ENCODE measurements around the gene ARL11. TPM values are rescaled to one million over a fixed set of nuclear protein-coding genes. Genes with fewer than 3 reads are reported as not detected.
"Not testable (repeated sequence)": the region's sequence is repeated elsewhere in the genome, so short reads cannot be mapped to it uniquely, and the experiment has no call there.

Gene ARL11
- total RNA-seq, 2 experiments from 2014 or later, result 0.11 to 0.14 TPM

DNA sequence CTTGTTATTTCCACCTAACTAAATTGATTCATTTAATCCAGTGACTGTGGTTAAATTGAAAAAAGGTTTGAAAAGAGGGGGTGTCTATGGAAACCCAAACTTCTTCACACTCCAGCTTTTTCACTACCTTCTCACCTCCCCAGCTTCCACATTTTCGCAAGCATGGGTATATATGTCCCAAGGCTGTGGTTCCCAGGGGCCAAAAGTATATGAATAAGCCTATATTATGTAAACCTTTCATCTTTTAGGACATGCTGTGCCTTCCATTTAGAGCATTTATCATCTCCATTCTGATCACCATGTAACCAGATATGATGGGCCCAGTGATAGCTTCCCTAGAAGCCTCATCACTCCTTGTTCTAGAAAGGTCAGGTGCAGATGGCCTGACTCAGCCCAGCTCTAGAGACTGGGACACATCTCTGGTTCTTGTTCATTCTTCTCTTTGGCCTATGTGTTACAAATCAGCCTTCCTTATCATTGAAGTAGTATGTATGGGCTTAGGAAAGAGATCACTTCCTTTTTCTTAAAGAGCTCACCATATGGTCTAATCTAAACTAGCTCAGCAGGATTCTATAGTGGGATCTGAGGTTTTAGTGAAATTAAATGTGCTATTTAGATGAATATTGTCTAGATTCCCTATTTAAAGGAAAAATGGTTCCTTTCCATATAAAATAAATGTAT, 19.5 kb upstream of the ARL11 start:
- H3K27ac Mint-ChIP-seq, result no peak overlapping the region
- intact Hi-C loops (cut with DNase I, micrococcal nuclease), result loop anchor here (5.0 kb wide), 1 partner anchor 366 kb away; no protein-coding TSS in a partner anchor

DNA sequence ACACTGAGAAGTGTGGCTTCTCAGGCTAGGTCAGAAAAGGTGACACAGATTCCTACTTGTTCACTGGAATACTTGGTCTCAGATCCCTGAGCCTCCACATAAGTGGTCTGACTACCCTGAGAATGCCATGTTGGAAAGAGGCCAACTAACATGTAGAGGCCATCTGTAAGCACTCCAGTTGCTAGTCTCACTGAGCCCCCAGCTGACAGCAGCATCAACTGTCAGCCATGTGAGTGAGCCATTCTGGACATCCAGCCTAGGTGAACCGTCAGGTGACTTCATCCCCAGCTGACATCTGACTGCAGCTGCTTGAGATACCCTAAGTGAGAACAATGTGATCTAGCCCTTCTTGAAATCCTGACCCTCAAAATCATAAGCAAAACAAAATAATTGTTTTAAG, 18.1 kb upstream of the ARL11 start:
- Histone ChIP-seq H3K27me3 (ENCODE audit: control insufficient read depth in 1 of 2, insufficient read depth in 2 of 2, low read length in 2 of 2) (no peaks in the 10 kb centered on the region), H3K36me3 (ENCODE audit: insufficient read depth, low read length) (no peaks in the 10 kb centered on the region), H3K27ac (ENCODE audit: low read depth in 1 of 2, low read length in 2 of 2) (no peak overlapping the region), H3K9me3 (ENCODE audit: control insufficient read depth in 1 of 2, insufficient read depth in 1 of 2, low read length in 2 of 2) (peaks cover 0 to 5% of the 10 kb centered on the region in 2 experiments), H3K4me1 (ENCODE audit: insufficient read depth, low read length) (peaks cover 9% of the 10 kb centered on the region), H3K4me3 (ENCODE audit: low read length) (no peak overlapping the region)
- ChIA-PET CTCF (no interaction called here), POLR2A (no interaction called here)
- Mint-ChIP-seq H3K4me3 (no peak overlapping the region), H3K36me3 (ENCODE audit: low read depth) (no peaks in the 10 kb centered on the region), H3K27ac (no peak overlapping the region), H3K9me3 (peaks cover 4% of the 10 kb centered on the region), H3K27me3 (peaks cover 4% of the 10 kb centered on the region), H3K4me1 (ENCODE audit: low read depth) (peaks cover 5% of the 10 kb centered on the region)
- intact Hi-C loops (cut with DNase I, micrococcal nuclease), result no loop called here
- no peak for TF ChIP-seq CTCF (IDR thresholded peaks at IDR 0.05)
- ATAC-seq (ENCODE audit: poor library complexity) (no peak), DNase-seq (no peak)

More for the DNA sequence above, 19.5 kb upstream of the ARL11 start:
- TF ChIP-seq CTCF (IDR thresholded peaks at IDR 0.05), result no peak
- Histone ChIP-seq H3K4me1 (ENCODE audit: insufficient read depth, low read length) (peaks cover 9% of the 10 kb centered on the region), H3K36me3 (ENCODE audit: insufficient read depth, low read length) (no peaks in the 10 kb centered on the region), H3K27me3 (ENCODE audit: control insufficient read depth in 1 of 2, insufficient read depth in 2 of 2, low read length in 2 of 2) (no peaks in the 10 kb centered on the region), H3K27ac (ENCODE audit: low read depth in 1 of 2, low read length in 2 of 2) (no peak overlapping the region), H3K9me3 (ENCODE audit: control insufficient read depth in 1 of 2, insufficient read depth in 1 of 2, low read length in 2 of 2) (peaks cover 0 to 5% of the 10 kb centered on the region in 2 experiments), H3K4me3 (ENCODE audit: low read length) (no peak overlapping the region)
- no peak for ATAC-seq (ENCODE audit: poor library complexity)
- H3K27me3 Mint-ChIP-seq, result no peaks in the 10 kb centered on the region
- H3K4me3 Mint-ChIP-seq, result no peak overlapping the region
- no peak for DNase-seq
- CTCF ChIA-PET, result no interaction called here
- peaks cover 4% of the 10 kb centered on the region for H3K9me3 Mint-ChIP-seq
- peaks cover 5% of the 10 kb centered on the region for H3K4me1 Mint-ChIP-seq (ENCODE audit: low read depth)
- POLR2A ChIA-PET, result interaction anchor here (2.2 kb wide), 1 partner anchor 165 kb away, joined by 7 read pairs; the partner anchor contains the start of genes CAB39L and SETDB2
- no peaks in the 10 kb centered on the region for H3K36me3 Mint-ChIP-seq (ENCODE audit: low read depth)

DNA sequence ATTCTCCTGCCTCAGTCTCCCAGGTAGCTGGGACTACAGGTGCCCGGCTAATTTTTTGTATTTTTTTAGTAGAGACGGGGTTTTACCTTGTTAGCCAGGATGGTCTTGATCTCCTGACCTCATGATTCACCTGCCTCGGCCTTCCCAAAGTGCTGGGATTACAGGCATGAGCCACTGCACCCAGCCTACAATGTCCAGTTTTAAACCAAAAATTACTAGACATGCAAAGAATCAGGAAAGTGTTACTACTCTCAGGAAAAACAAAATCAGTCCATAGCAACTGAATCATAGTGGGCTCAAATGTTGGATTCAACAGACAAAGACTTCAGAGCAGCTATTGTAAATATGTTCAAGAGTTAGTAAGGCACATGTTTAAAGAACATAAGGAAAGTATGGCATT, 16.3 kb upstream of the ARL11 start:
- H3K36me3 ChIP-seq (ENCODE audit: insufficient read depth, low read length); H3K27ac ChIP-seq (ENCODE audit: low read depth in 1 of 2, low read length in 2 of 2); DNase-seq; POLR2A ChIA-PET; H3K9me3 Mint-ChIP-seq; H3K4me3 Mint-ChIP-seq; H3K4me1 Mint-ChIP-seq (ENCODE audit: low read depth); H3K4me1 ChIP-seq (ENCODE audit: insufficient read depth, low read length); ATAC-seq (ENCODE audit: poor library complexity); H3K36me3 Mint-ChIP-seq (ENCODE audit: low read depth); intact Hi-C loops (cut with DNase I, micrococcal nuclease); H3K27me3 ChIP-seq (ENCODE audit: control insufficient read depth in 1 of 2, insufficient read depth in 2 of 2, low read length in 2 of 2); H3K4me3 ChIP-seq (ENCODE audit: low read length); H3K27ac Mint-ChIP-seq; H3K27me3 Mint-ChIP-seq; H3K9me3 ChIP-seq (ENCODE audit: control insufficient read depth in 1 of 2, insufficient read depth in 1 of 2, low read length in 2 of 2): not testable (repeated sequence)
- CTCF ChIA-PET, result interaction anchor here (0.7 kb wide), 1 partner anchor 379 kb away, joined by 4 read pairs; no protein-coding TSS in a partner anchor

Data from CD4-positive, alpha-beta T cell (primary cell).